Measurements from ENCODE around the gene TOM1L1.

TOM1L1 gene

DNA sequence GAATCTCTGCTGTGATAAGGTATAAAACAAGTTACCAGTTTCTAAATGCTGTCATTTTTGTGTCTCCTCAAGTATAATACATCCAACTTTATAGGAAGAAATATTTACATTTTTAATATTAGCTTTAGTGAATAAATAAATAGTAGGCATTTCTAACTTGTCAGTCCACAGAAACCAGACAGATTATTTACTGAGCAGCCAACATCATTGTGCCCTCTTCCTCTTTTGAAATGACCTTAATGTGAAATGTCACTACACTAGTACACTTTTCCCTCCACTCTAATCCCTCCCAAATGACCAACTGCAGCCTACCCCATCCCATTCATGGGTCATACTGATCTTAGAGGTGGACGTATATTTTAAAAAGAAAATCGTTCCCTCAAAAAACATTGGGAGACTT is 77.1 kb downstream of the TOM1L1 start:
- no peak overlapping the region for H3K9ac ChIP-seq
- TF ChIP-seq, protein P1, sequence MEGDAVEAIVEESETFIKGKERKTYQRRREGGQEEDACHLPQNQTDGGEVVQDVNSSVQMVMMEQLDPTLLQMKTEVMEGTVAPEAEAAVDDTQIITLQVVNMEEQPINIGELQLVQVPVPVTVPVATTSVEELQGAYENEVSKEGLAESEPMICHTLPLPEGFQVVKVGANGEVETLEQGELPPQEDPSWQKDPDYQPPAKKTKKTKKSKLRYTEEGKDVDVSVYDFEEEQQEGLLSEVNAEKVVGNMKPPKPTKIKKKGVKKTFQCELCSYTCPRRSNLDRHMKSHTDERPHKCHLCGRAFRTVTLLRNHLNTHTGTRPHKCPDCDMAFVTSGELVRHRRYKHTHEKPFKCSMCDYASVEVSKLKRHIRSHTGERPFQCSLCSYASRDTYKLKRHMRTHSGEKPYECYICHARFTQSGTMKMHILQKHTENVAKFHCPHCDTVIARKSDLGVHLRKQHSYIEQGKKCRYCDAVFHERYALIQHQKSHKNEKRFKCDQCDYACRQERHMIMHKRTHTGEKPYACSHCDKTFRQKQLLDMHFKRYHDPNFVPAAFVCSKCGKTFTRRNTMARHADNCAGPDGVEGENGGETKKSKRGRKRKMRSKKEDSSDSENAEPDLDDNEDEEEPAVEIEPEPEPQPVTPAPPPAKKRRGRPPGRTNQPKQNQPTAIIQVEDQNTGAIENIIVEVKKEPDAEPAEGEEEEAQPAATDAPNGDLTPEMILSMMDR (IDR thresholded peaks at IDR 0.05) = no peak
- no peaks in the 10 kb centered on the region for H3K9me3 ChIP-seq (ENCODE audit: control insufficient read depth, low read length)
- no peaks in the 10 kb centered on the region for H3K27me3 ChIP-seq (ENCODE audit: control insufficient read depth, insufficient read depth, low read length)
- peaks cover 4% of the 10 kb centered on the region for H3K4me1 ChIP-seq
- H3K4me3 ChIP-seq (ENCODE audit: low read depth, low read length) = no peak overlapping the region
- H3K36me3 ChIP-seq (ENCODE audit: control insufficient read depth, insufficient read depth, low read length) = no peaks in the 10 kb centered on the region
- H3K79me2 ChIP-seq = peaks cover 8% of the 10 kb centered on the region
- H3K27ac ChIP-seq = no peak overlapping the region
- H2AFZ ChIP-seq = no peak overlapping the region
- no peak overlapping the region for H3K4me2 ChIP-seq (ENCODE audit: low read length)

DNA sequence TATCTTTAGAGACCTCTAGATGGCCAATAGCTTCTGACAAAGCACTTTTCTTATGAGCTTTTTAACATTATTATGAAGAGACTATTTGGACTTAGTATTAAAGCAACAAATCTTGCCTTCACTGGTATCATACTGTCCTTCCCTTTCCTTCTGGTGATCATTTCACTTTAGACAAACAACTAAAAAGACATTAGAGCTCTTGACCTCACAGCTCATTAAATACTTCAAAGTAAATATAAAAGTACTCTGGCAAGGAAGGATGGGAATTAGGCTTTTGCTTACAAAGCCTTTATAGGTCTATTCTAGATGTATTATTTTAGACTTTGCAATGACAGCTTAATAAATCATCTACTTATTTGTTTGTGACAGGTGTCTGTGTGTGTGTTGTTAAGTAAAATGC is 79.0 kb downstream of the TOM1L1 start:
- Histone ChIP-seq H3K4me2 (ENCODE audit: low read length) (no peak overlapping the region), H3K9ac (no peak overlapping the region), H3K4me3 (ENCODE audit: low read depth, low read length) (no peak overlapping the region), H2AFZ (no peak overlapping the region), H3K27me3 (ENCODE audit: control insufficient read depth, insufficient read depth, low read length) (no peaks in the 10 kb centered on the region), H3K27ac (no peak overlapping the region), H3K9me3 (ENCODE audit: control insufficient read depth, low read length) (no peaks in the 10 kb centered on the region), H3K79me2 (peaks cover 11% of the 10 kb centered on the region), H3K4me1 (peaks cover 4% of the 10 kb centered on the region), H3K36me3 (ENCODE audit: control insufficient read depth, insufficient read depth, low read length) (no peaks in the 10 kb centered on the region)
- TF ChIP-seq, protein P1 (IDR thresholded peaks at IDR 0.05) = no peak

DNA sequence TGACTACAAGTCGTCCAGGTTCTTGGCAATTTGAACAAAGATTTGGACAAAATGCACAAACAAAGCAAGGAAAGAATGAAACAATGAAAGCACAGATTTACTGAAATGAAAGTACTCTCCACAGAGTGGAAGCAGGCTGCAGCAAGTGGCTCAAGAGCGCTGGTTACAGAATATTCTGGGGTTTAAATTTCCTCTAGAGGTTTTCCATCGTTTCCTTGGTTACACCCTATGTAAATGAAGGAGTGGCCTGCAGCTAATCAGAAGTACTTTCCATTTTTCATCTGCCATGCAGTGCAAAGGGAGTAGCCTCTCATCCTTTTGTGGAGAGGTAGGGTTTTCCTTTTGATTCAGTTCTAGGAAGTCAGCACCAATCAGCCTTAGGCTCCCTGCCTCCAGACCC is 79.7 kb downstream of the TOM1L1 start:
- Histone ChIP-seq H3K4me2 (ENCODE audit: low read length) (no peak overlapping the region), H3K9me3 (ENCODE audit: control insufficient read depth, low read length) (no peaks in the 10 kb centered on the region), H3K4me1 (peaks cover 4% of the 10 kb centered on the region), H3K36me3 (ENCODE audit: control insufficient read depth, insufficient read depth, low read length) (no peaks in the 10 kb centered on the region), H3K9ac (no peak overlapping the region), H3K27ac (no peak overlapping the region), H3K27me3 (ENCODE audit: control insufficient read depth, insufficient read depth, low read length) (no peaks in the 10 kb centered on the region), H2AFZ (no peak overlapping the region), H3K4me3 (ENCODE audit: low read depth, low read length) (no peak overlapping the region), H3K79me2 (peaks cover 11% of the 10 kb centered on the region)
- TF ChIP-seq, protein P1 (IDR thresholded peaks at IDR 0.05) = no peak

DNA sequence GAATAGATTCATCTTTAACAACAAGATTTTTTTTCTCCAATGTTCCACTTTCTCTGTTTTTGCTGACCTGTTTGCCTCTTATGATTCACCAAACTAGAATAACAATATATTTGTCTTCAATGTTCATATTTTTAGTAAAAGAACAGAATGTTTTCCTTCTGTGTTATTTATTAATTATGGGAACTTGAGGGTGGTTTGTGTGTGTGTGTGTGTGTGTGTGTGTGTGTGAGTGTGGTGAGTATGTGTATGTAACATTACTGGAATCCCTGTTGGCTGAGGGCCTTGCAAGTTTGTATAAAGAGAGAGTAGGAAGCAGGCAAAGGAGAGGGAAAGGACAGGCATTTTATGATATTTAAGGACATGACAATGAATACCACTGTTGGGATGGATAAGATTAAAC is 81.7 kb downstream of the TOM1L1 start:
- Histone ChIP-seq H3K27ac (no peak overlapping the region), H2AFZ (no peak overlapping the region), H3K36me3 (ENCODE audit: control insufficient read depth, insufficient read depth, low read length) (no peaks in the 10 kb centered on the region), H3K4me1 (no peaks in the 10 kb centered on the region), H3K9ac (no peak overlapping the region), H3K79me2 (peaks cover 8% of the 10 kb centered on the region), H3K4me3 (ENCODE audit: low read depth, low read length) (no peak overlapping the region), H3K27me3 (ENCODE audit: control insufficient read depth, insufficient read depth, low read length) (no peaks in the 10 kb centered on the region), H3K4me2 (ENCODE audit: low read length) (no peak overlapping the region), H3K9me3 (ENCODE audit: control insufficient read depth, low read length) (no peaks in the 10 kb centered on the region)
- TF ChIP-seq, protein P1 (IDR thresholded peaks at IDR 0.05) = no peak

DNA sequence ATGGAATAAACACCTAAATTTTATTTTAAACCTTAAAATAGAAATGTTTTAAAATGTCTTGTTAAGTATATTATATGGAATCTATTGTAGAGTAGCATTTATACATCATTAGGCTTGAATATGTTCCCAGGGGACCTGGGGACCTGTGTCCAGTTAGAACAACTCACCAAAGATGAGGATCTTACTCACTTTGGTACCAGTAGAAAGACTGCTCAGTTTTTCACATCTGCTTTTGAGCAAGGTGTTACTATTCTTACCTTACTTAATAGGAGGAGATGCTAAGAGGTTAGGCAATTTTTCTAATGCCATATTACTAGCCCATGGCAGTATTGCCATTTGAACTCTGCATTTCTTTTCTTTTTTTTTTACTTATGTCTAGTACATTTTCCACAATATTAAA is 82.6 kb downstream of the TOM1L1 start:
- H2AFZ ChIP-seq = no peak overlapping the region
- TF ChIP-seq, protein P1 (IDR thresholded peaks at IDR 0.05) = no peak
- no peaks in the 10 kb centered on the region for H3K4me1 ChIP-seq
- H3K9ac ChIP-seq = no peak overlapping the region
- H3K4me2 ChIP-seq (ENCODE audit: low read length) = no peak overlapping the region
- H3K36me3 ChIP-seq (ENCODE audit: control insufficient read depth, insufficient read depth, low read length) = no peaks in the 10 kb centered on the region
- peaks cover 8% of the 10 kb centered on the region for H3K79me2 ChIP-seq
- no peaks in the 10 kb centered on the region for H3K9me3 ChIP-seq (ENCODE audit: control insufficient read depth, low read length)
- no peak overlapping the region for H3K4me3 ChIP-seq (ENCODE audit: low read depth, low read length)
- H3K27me3 ChIP-seq (ENCODE audit: control insufficient read depth, insufficient read depth, low read length) = no peaks in the 10 kb centered on the region
- no peak overlapping the region for H3K27ac ChIP-seq

Data from parathyroid adenoma (tissue), 2 donors.